Measurements from ENCODE around the gene DUSP3.

The DUSP3 gene

DNA sequence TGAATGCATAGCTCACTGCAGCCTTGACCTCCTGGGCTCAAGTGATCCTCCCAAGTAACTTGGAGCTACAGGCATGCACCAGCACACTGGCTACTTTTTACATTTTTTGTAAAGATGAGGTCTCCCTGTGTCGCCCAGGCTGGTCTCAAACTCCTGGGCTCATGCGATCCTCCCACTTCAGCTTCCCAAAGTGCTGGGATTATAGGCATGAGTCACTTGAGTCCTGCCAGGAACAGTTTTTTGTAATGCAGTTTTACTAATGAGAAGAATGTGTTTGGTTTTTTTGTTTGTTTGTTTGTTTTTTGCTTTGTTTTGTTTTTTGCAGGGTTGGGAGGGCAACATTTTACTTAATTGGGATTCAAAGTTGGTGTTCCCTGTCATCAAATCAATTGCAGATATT lies 42.4 kb downstream of the DUSP3 start:
- in situ Hi-C loops (cut with MboI; ENCODE audit: low sequenced_read_pairs): no loop called here

DNA sequence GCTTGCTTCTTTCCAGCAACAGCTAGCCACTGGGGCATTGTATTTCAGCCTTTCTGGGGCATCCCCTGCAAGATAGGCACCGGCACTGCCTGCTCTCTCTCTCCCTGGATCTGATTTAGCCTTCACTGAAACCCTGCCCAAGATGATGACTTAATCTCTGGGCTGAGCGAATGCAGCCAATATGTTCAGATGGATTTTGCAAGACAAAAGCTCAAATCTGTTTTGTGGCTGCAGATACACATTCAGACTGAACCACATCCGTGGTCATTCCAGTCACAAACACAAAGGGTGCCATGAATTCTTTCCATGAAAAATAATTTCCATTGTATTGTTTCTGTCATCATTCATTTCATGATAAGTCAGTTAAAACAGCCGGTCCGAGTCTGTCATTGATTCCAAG lies 44.4 kb downstream of the DUSP3 start:
- in situ Hi-C loops (cut with MboI; ENCODE audit: low sequenced_read_pairs): no loop called here

DNA sequence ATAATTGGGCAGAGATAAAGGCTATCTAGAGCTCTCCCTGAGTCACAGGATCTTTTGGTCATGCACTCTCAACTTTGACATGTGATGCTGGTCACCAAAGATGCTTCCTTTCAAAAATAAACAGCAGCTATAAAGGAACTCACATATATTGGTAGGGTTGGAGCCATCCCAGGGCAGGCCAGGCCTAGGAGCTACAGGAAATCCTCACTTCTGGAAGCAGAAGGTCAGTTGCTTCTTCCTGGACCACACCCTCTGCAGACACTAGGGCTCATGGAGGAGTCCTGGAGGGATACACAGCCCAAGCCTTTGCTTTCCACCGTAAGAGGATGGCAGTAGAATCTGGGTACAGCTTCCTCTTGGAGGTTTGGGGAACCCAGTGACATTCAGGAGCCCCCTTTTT lies 44.8 kb downstream of the DUSP3 start:
- in situ Hi-C loops (cut with MboI; ENCODE audit: low sequenced_read_pairs): no loop called here

DNA sequence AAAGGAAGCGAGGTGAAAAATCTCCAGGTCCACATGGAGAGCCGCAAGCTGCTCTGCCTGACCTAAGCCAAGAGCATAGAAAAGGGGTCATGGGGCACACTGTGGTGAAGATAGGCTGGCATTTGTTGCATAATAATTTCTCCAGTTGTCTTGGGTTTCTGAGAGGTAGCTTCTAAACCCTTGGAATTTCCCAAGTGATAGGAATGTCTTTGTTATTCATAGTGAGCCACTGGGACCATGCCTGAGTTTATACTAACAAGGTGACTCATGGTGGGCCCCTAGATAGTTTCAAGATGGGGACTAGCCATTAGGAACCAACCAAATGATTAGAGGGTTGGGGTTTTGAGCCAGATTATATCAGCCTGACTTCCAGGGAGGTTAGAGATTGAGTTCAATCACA lies 45.8 kb downstream of the DUSP3 start:
- in situ Hi-C loops (cut with MboI; ENCODE audit: low sequenced_read_pairs): no loop called here

DNA sequence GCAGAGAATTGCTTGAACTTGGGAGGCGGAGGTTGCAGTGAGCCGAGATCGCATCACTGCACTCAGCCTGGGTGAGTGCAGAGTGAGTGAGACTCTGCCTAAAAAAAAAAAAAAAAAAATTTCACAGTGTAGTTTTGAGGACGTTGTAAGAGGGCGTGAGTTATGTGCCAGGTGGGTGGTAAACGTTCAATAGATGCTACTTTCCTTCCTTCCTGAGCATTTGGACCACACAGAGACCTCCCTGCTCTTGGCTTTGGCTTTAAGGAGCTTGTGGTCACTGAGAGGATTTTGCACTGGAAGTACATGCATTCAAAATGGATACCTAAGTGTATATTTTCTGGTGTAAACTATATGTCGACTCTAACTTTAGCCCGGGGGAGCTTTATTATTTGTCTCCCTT lies 50.7 kb downstream of the DUSP3 start:
- in situ Hi-C loops (cut with MboI; ENCODE audit: low sequenced_read_pairs): no loop called here

DNA sequence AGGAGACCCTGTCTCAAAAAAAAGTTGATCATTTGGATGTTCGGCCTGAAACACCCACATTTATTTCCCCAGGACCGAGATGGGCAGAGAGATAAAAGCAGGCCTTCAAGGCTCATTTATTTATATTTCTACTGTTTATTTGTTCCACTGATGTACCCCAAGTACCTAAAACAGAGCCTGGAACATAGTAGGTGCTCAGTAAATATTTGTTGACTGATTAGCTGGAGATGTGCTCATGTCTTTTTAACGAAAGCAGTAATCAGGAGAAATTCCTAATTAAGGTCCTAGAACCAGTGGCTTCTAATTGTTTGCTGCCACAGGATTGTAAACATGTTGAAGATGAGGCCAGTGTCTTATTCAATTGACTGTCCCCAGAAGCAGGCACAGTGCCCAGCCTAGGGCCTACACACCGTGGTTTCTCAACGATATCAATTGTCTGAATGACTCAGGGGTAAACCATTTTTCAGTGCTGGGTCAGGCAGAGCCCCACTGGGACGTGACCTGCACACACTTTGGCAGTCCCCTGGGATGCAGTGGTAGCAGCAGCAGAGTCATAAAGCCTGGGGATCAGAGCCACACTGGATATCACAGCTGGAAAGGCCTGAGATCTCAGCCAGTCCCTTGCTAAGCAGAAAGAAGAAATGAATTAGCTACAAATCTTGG lies 54.9 kb downstream of the DUSP3 start:
- in situ Hi-C loops (cut with MboI; ENCODE audit: low sequenced_read_pairs): no loop called here

DNA sequence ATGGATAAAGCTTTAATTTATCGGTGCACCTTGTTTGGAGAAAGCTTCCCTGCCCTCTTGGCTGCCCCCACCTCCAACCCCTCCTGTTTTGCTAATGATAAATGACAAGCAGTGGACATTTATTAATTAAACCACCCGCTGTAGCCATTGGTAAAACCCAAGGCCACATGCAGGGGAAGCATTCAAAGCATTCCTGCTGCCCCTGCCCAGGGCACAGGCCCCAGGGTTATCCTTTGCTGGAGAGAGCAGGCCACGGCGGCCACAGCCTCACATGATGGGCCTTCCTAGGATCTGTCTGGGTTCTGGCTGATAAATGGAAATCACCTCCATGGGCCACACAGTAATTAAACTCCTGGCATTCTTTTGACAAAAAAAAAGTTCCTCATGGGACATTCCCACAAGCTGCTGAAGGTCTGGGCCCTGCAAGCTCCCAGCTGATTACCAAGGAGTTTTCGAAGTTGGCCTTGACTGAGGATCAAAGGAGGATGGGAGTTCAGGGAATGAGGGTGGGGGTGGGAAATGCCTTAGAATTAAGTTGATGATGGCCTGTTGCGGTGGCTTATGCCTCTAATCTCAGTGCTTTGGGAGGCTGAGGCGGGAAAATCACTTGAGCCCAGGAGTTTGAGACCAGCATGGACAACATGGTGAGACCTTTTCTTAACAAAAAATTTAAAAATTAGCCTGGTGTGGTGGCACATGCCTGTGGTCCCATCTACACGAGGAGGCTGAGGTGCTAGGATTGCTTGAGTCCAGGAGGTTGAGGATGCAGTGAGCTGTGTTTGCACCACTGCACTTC lies 55.7 kb downstream of the DUSP3 start:
- in situ Hi-C loops (cut with MboI; ENCODE audit: low sequenced_read_pairs): no loop called here

DNA sequence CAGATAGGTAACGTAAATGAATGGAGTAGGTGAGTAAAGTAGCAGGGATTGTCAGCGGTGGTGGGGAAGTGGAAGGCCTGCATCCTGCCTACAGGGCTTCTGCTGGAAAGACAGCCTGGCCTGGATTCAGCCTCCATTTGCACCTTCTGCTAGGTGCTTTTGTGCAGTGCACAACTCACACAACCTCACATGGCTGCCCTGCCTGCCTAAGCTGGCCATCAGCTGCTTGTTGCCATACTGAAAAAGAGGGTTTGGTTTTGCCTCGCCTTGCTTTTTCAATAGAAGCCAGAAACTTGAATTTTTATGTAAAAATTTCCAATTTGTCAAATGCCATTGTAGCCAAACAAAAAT lies 56.5 kb downstream of the DUSP3 start:
- in situ Hi-C loops (cut with MboI; ENCODE audit: low sequenced_read_pairs): no loop called here

DNA sequence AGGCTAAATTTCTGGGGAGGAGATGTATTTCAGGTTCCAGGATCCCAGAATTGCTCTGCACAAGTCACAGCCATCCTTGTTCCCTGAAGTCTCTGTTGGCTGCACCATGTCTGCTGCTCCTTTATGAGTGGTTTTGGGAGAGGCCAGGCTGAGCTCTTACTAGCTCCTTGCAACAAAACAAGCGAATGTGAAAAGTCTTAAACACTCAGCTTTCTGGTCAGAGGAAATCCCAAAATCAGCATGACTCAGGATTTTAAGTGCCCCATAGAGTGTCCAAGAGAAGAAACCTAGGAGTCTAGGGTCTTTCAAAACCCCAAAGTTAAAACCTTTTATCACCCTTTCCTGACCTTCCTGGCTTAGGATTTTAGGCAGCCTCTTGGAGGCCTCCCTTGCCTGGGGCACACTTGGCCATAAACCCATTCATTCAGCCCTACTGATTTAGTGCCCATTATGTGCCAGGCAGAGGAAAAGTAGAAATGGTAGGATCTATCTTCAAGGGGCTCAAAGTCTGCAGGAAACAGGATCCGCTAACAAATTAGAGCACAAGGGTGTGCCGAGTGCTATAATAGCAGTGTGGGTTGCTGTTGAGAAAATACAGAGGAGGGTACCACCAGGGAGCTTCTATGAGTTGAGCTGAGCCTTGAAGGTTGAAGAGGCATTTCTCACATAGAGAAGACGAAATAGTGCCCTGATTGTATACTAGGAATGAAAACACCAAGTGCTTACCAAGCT lies 57.1 kb downstream of the DUSP3 start:
- in situ Hi-C loops (cut with MboI; ENCODE audit: low sequenced_read_pairs): no loop called here

DNA sequence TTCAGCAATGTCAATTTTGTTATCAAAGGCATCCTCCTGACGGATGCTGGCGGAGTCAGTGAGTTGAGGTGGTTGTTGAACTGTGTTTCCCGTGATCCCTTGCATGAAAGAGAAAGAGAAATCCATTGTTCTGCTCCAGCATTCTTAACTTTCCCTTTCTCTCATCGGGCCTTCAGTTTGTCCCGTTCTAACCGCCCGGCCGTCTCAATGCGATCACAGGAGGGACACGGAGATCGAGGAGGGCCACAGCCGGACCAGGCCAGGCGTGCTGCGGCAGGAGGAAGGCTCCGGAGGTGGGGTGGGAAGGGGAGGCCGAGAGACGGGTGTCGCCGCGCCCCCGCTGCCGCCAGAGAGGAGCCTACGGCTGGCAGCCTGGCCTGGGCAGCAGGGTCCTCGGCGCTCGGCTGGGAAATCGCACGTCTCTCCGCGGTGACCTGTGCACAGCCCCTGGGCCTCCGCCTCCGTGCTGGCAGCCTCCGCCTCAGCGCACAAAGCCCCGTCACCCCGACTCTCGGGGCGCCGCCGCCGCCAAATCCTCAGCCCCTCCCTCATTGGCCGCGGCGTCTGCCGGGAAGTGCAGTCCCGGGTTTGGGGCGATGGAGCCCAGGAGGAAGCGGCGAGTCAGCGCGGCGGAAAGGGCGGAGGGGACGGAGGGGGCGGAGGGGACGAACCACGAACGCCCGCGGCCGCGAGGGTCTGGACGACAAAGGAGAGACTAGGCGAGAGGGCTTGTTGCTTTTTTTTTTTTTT lies 58.3 kb downstream of the DUSP3 start:
- in situ Hi-C loops (cut with MboI; ENCODE audit: low sequenced_read_pairs): no loop called here

DNA sequence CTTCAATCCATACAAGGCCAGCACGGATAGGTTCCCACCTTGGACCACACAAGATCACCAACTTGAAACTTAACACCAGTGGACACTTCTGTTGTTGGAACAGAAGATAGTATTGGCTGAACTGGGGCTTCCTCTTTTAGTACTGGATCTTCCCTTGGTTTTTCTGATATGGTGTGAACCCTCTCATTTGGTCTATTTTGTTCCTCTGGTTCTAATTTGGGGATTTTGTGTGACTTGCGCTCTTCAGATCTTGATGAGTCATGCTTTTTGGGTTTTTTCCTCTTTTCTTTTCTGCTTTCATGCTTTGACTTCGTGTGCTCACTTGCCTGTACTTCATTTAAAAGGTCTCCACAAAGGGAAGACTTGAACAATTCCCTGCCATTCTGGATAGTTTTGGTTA lies 59.2 kb downstream of the DUSP3 start:
- in situ Hi-C loops (cut with MboI; ENCODE audit: low sequenced_read_pairs): no loop called here

DNA sequence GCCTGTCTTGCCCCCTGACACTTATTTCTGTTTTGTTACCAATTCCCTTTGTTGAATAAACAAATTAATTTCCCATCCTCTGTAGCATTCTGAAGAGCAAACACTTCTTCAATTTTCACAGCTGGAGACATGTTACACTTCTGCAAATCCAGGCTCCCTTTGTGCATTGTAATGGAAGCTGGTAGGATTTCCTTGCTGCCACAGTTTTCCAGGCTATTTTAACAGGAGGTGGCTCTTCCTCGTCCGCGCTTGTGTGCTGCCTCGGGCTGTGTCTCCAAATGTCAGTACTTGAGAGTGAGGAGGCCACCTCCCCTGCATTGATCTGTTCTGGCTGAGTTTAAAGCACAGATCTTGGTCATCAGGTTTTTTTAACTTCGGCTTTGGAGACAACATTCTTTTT lies 60.2 kb downstream of the DUSP3 start:
- in situ Hi-C loops (cut with MboI; ENCODE audit: low sequenced_read_pairs): no loop called here

DNA sequence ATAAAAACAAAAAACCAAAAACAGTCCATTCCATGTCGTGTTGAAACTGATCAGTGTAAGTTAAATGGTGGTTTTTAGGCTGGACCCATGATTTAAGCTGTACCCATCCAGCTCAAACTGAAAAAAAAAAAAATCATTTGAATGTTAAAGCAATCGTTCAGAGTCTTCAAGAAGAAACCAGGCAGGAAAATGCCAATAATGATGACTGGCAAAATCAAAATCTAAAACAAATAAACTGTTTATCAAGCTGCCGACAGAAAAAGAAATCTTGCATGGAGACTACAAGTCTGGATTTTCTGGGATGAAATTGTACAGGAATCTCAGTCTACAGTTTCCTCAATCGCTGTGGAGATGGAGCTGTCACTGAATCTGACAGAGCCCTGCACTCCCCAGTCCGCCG lies 60.9 kb downstream of the DUSP3 start:
- in situ Hi-C loops (cut with MboI; ENCODE audit: low sequenced_read_pairs): no loop called here
